ENCODE results near the gene NIPAL1. TPM values are rescaled to one million over a fixed set of nuclear protein-coding genes. Genes with fewer than 3 reads are reported as not detected.

Gene NIPAL1
- total and polyA plus RNA-seq, 4 donors, result 0.81 to 2.3 (median 1.1) TPM; not detected in 1

DNA sequence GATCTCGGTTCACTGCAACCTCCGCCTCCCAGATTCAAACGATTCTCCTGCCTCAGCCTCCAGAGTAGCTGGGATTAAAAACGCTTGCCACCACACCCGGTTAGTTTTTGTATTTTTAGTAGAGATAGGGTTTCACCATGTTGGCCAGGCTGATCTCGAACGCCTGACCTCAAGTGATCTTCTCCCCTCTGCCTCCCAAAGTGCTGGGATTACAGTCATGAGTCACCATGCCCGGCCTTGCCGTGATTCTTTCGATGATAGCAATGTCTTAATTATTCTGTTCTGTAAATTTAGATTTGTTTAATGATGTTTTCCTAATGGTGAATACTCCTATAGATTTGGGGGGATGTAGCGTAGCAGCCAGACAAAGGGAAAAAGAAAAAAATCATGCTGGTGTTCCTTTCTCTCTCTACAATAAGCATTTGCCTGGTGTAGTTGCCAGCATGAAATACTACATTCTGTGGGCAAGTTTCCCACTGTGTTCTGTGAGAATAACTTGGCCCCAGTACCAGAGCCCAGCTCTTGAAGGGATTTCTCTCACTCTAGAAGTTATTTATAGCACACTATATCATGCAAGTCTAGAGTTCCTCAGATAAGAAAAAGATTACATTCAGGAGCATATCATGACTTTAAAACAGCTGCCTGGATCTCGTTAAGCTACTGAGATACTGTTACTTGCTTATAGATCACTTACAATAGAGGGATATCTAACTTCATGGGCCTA lies 15.4 kb downstream of the NIPAL1 start:
- ATAC-seq (ENCODE audit: low FRiP score) (no peak), DNase-seq (no peak)
- Histone ChIP-seq H3K27me3 (ENCODE audit: control insufficient read depth in 1 of 2, insufficient read depth in 2 of 2, low read length in 1 of 2) (no peaks in the 10 kb centered on the region), H3K9me3 (ENCODE audit: control insufficient read depth, low read length) (no peaks in the 10 kb centered on the region), H3K4me3 (ENCODE audit: low read length in 2 of 2) (no peak overlapping the region), H3K4me1 (ENCODE audit: control insufficient read depth in 1 of 2, insufficient read depth in 2 of 2, low read length in 2 of 2) (no peaks in the 10 kb centered on the region), H3K36me3 (ENCODE audit: control insufficient read depth in 1 of 2, insufficient read depth in 2 of 2, low read length in 1 of 2) (no peaks in the 10 kb centered on the region), H3K27ac (ENCODE audit: low read depth in 1 of 2, low read length in 2 of 2) (no peak overlapping the region)
- intact Hi-C loops (cut with DNase I), result no loop called here
- WGBS, 2 donors, result 14% methylated on average over 12 of the region's 12 CpGs

DNA sequence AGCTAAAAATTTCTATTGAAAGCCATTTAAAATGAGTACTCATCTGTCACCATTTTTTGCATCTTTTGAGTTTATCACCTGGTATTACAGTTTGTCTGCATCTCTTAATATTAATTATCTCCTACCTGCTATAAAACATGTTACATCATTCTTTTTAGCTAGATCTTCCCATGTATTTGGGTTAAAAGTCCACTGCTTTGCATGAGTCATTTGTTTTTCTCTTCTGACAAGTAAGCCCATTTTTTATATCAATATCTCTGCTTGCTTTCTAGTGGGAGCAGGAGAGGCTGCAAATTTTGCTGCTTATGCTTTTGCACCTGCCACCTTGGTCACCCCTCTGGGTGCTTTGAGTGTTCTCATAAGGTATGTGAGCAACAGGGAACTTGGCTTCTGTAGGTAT lies 16.1 kb downstream of the NIPAL1 start:
- ATAC-seq (ENCODE audit: low FRiP score), result no peak
- no peaks in the 10 kb centered on the region for H3K36me3 ChIP-seq (ENCODE audit: control insufficient read depth in 1 of 2, insufficient read depth in 2 of 2, low read length in 1 of 2)

DNA sequence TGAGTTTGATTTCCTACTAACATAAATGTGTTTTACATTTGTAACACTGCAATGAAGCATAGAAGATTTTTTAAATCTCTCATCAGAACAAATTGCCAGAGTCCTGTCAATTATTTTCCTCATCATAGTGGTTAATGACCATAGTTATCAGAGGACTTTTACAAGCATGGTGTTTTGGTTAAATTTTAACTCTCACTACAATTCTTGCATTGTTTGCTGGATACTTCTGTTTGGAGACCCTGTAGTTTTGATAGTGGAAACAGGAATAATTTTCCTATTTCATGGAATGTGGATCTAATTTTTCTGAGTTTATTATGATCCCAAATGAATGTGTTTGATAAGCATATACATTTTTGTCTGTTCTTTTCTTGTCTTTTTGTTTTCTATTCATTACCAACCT lies 16.8 kb downstream of the NIPAL1 start:
- ATAC-seq (ENCODE audit: low FRiP score), result no peak
- Histone ChIP-seq H3K27ac (ENCODE audit: low read depth in 1 of 2, low read length in 2 of 2) (no peak overlapping the region), H3K4me3 (ENCODE audit: low read length in 2 of 2) (no peak overlapping the region), H3K9me3 (ENCODE audit: control insufficient read depth, low read length) (no peaks in the 10 kb centered on the region), H3K36me3 (ENCODE audit: control insufficient read depth in 1 of 2, insufficient read depth in 2 of 2, low read length in 1 of 2) (no peaks in the 10 kb centered on the region), H3K27me3 (ENCODE audit: control insufficient read depth in 1 of 2, insufficient read depth in 2 of 2, low read length in 1 of 2) (no peaks in the 10 kb centered on the region), H3K4me1 (ENCODE audit: control insufficient read depth in 1 of 2, insufficient read depth in 2 of 2, low read length in 2 of 2) (no peaks in the 10 kb centered on the region)
- DNase-seq, result no peak
- intact Hi-C loops (cut with DNase I), result no loop called here

More for the DNA sequence above, 16.1 kb downstream of the NIPAL1 start:
- Histone ChIP-seq H3K9me3 (ENCODE audit: control insufficient read depth, low read length) (no peaks in the 10 kb centered on the region), H3K4me3 (ENCODE audit: low read length in 2 of 2) (no peak overlapping the region), H3K27me3 (ENCODE audit: control insufficient read depth in 1 of 2, insufficient read depth in 2 of 2, low read length in 1 of 2) (no peaks in the 10 kb centered on the region), H3K4me1 (ENCODE audit: control insufficient read depth in 1 of 2, insufficient read depth in 2 of 2, low read length in 2 of 2) (no peaks in the 10 kb centered on the region), H3K27ac (ENCODE audit: low read depth in 1 of 2, low read length in 2 of 2) (no peak overlapping the region)
- no peak for DNase-seq
- intact Hi-C loops (cut with DNase I), result no loop called here

DNA sequence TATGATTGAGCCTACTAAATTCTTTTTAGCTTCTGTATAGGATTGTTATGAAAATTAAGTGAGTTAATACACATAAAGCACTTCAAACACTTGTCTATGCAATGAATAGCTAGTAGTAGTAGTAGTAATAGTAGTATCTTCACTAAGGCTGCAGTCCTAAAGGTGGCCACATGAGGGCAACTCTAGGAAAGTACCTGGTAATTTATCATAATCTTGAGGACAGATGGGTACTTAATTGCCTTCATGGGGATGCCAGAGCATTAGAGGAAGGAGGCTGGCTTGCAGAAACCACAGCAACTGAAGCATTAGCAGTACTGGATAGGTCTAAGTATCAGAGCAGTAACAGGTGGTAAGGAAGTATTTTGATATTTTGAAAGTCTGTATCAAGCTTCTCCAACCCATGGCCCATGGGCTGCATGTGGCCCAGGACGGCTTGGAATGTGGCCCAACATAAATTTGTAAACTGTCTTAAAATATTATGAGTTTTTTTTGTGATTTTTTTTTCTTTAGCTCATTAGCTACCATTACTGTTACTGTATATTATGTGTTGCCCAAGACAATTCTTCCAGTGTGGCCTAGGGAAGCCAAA lies 17.3 kb downstream of the NIPAL1 start:
- intact Hi-C loops (cut with DNase I), result no loop called here
- no peak for ATAC-seq (ENCODE audit: low FRiP score)
- Histone ChIP-seq H3K36me3 (ENCODE audit: control insufficient read depth in 1 of 2, insufficient read depth in 2 of 2, low read length in 1 of 2) (no peaks in the 10 kb centered on the region), H3K4me1 (ENCODE audit: control insufficient read depth in 1 of 2, insufficient read depth in 2 of 2, low read length in 2 of 2) (peaks cover 0 to 2% of the 10 kb centered on the region in 2 donors), H3K27me3 (ENCODE audit: control insufficient read depth in 1 of 2, insufficient read depth in 2 of 2, low read length in 1 of 2) (no peaks in the 10 kb centered on the region), H3K9me3 (ENCODE audit: control insufficient read depth, low read length) (no peaks in the 10 kb centered on the region), H3K4me3 (ENCODE audit: low read length in 2 of 2) (no peak overlapping the region), H3K27ac (ENCODE audit: low read depth in 1 of 2, low read length in 2 of 2) (no peak overlapping the region)
- WGBS, 2 donors, result 83 to 94% methylated on average over 1 of the region's 1 CpG
- DNase-seq, result no peak

DNA sequence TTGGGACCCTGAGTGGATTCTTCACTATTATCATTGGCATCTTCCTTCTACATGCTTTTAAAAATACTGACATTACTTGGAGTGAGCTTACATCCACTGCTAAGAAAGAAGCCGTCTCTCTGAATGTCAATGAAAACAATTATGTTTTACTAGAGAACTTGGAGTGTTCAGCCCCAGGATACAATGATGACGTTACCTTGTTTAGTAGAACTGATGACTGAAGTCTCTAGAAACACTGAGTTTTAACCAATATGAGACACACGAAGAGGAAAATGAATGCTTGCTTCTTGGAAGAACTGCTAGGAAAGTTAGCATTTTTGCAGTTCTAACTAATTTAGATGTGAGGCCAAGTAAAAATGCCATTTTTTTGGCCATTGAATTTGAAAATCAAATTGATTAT lies 19.4 kb downstream of the NIPAL1 start:
- Histone ChIP-seq H3K4me1 (ENCODE audit: control insufficient read depth in 1 of 2, insufficient read depth in 2 of 2, low read length in 2 of 2) (peaks cover 0 to 2% of the 10 kb centered on the region in 2 donors), H3K9me3 (ENCODE audit: control insufficient read depth, low read length) (no peaks in the 10 kb centered on the region), H3K4me3 (ENCODE audit: low read length in 2 of 2) (no peak overlapping the region), H3K27me3 (ENCODE audit: control insufficient read depth in 1 of 2, insufficient read depth in 2 of 2, low read length in 1 of 2) (no peaks in the 10 kb centered on the region), H3K36me3 (ENCODE audit: control insufficient read depth in 1 of 2, insufficient read depth in 2 of 2, low read length in 1 of 2) (no peaks in the 10 kb centered on the region), H3K27ac (ENCODE audit: low read depth in 1 of 2, low read length in 2 of 2) (no peak overlapping the region)
- DNase-seq (no peak), ATAC-seq (ENCODE audit: low FRiP score) (no peak)
- 91 to 96% methylated on average over 3 of the region's 3 CpGs for WGBS, 2 donors
- intact Hi-C loops (cut with DNase I), result no loop called here

DNA sequence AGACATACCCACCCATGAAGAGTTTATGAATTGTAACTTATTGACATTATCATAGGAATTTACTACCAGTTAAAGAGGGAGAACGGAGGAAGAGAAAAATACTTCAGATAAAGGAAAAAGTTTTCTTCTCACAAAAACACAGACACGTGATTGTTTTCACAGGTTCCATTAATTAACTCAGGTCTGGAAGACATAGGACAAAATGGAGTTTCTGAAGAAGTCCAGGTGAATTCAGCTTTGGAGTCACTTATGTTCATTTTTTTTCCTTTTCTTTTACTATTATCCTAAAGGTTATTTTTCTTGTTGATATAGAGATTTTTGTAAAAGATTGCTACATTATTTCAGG lies 20.5 kb downstream of the NIPAL1 start:
- no peak overlapping the region for H3K27ac ChIP-seq (ENCODE audit: low read depth in 1 of 2, low read length in 2 of 2)
- 75 to 88% methylated on average over 2 of the region's 2 CpGs for WGBS, 2 donors
- H3K36me3 ChIP-seq (ENCODE audit: control insufficient read depth in 1 of 2, insufficient read depth in 2 of 2, low read length in 1 of 2), result no peaks in the 10 kb centered on the region
- H3K27me3 ChIP-seq (ENCODE audit: control insufficient read depth in 1 of 2, insufficient read depth in 2 of 2, low read length in 1 of 2), result no peaks in the 10 kb centered on the region
- no peak overlapping the region for H3K4me3 ChIP-seq (ENCODE audit: low read length in 2 of 2)
- DNase-seq (no peak), ATAC-seq (ENCODE audit: low FRiP score) (no peak)
- no peaks in the 10 kb centered on the region for H3K9me3 ChIP-seq (ENCODE audit: control insufficient read depth, low read length)
- intact Hi-C loops (cut with DNase I), result no loop called here
- peaks cover 0 to 2% of the 10 kb centered on the region in 2 donors for H3K4me1 ChIP-seq (ENCODE audit: control insufficient read depth in 1 of 2, insufficient read depth in 2 of 2, low read length in 2 of 2)

DNA sequence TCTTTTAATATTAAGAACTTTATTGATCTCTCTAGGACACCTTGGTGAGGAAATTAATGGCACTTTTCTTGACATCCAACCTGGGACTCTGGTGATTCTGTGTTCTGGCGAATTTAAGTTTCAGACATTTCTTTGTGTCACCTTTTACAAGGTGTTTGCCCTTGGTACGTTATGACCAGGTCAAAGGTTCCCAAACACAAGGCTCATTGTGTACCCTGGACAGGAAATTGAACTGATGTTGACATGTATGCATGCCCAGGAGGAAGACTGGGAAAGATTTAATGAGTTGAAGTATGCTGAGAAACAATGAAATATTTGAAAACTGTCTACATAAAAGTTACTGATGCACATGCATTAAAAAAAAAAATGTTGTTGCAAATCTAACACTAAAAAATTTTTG lies 22.1 kb downstream of the NIPAL1 start:
- no peaks in the 10 kb centered on the region for H3K9me3 ChIP-seq (ENCODE audit: control insufficient read depth, low read length)
- intact Hi-C loops (cut with DNase I), result no loop called here
- WGBS, 2 donors, result 25 to 32% methylated on average over 2 of the region's 2 CpGs
- no peaks in the 10 kb centered on the region for H3K27me3 ChIP-seq (ENCODE audit: control insufficient read depth in 1 of 2, insufficient read depth in 2 of 2, low read length in 1 of 2)
- H3K4me3 ChIP-seq (ENCODE audit: low read length in 2 of 2), result no peak overlapping the region
- ATAC-seq (ENCODE audit: low FRiP score) (no peak), DNase-seq (no peak)
- H3K27ac ChIP-seq (ENCODE audit: low read depth in 1 of 2, low read length in 2 of 2), result no peak overlapping the region
- peaks cover 0 to 2% of the 10 kb centered on the region in 2 donors for H3K4me1 ChIP-seq (ENCODE audit: control insufficient read depth in 1 of 2, insufficient read depth in 2 of 2, low read length in 2 of 2)
- H3K36me3 ChIP-seq (ENCODE audit: control insufficient read depth in 1 of 2, insufficient read depth in 2 of 2, low read length in 1 of 2), result no peaks in the 10 kb centered on the region

DNA sequence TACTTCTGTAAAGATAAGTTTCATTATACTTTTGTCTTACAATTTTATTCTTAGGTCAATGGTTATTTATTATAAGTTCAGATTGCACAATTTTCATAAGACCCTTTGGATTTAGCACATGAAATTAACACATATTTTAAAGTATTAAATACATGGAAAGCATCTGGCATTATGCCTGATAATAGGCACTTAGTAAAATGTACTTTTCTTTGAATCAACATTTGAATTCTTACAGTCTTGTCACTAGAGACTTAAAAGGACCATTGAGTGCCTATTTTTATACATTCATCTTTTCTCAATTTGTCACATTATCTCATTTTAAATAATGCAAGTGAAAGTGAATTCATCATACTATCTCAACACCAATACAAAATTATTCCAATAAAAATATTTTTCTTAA lies 23.0 kb downstream of the NIPAL1 start:
- ATAC-seq (ENCODE audit: low FRiP score) (no peak), DNase-seq (no peak)
- intact Hi-C loops (cut with DNase I), result no loop called here
- no peak overlapping the region for H3K4me3 ChIP-seq (ENCODE audit: low read length in 2 of 2)
- no peaks in the 10 kb centered on the region for H3K9me3 ChIP-seq (ENCODE audit: control insufficient read depth, low read length)
- H3K27ac ChIP-seq (ENCODE audit: low read depth in 1 of 2, low read length in 2 of 2), result no peak overlapping the region
- no peaks in the 10 kb centered on the region for H3K27me3 ChIP-seq (ENCODE audit: control insufficient read depth in 1 of 2, insufficient read depth in 2 of 2, low read length in 1 of 2)
- H3K36me3 ChIP-seq (ENCODE audit: control insufficient read depth in 1 of 2, insufficient read depth in 2 of 2, low read length in 1 of 2), result no peaks in the 10 kb centered on the region
- H3K4me1 ChIP-seq (ENCODE audit: control insufficient read depth in 1 of 2, insufficient read depth in 2 of 2, low read length in 2 of 2), result peaks cover 0 to 2% of the 10 kb centered on the region in 2 donors

DNA sequence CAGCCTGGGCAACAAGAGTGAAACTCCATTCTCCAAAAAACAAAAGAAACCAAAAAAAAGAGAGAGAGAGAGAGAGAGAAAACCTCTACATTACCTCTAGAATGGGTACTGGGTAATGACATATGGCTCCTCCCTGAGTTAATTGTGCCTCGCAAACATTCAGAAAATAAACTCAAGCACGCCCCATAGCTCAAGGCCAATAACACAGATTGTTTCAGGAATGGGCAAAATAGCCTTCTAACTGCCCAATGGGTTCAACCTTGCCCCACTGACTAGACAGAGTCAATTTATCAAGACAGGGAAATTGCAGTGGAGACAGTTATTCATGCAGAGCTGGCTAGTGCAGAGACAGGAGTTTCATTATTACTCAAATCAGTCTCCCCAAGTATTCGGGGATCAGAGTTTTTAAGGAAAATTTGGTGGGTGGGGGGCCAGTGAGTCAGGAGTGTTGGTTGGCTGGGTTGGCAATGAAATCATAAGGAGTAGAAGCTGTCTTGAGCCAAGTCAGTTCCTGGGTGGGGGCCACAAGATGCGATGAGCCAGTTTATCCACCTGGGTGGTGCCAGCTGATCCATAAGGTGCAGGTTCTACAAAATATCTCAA lies 25.1 kb downstream of the NIPAL1 start:
- no peak overlapping the region for H3K4me3 ChIP-seq (ENCODE audit: low read length in 2 of 2)
- no peaks in the 10 kb centered on the region for H3K9me3 ChIP-seq (ENCODE audit: control insufficient read depth, low read length)
- peaks cover 0 to 2% of the 10 kb centered on the region in 2 donors for H3K4me1 ChIP-seq (ENCODE audit: control insufficient read depth in 1 of 2, insufficient read depth in 2 of 2, low read length in 2 of 2)
- 78 to 92% methylated on average over 4 of the region's 4 CpGs for WGBS, 2 donors
- no peak overlapping the region for H3K27ac ChIP-seq (ENCODE audit: low read depth in 1 of 2, low read length in 2 of 2)
- no peaks in the 10 kb centered on the region for H3K36me3 ChIP-seq (ENCODE audit: control insufficient read depth in 1 of 2, insufficient read depth in 2 of 2, low read length in 1 of 2)
- no peaks in the 10 kb centered on the region for H3K27me3 ChIP-seq (ENCODE audit: control insufficient read depth in 1 of 2, insufficient read depth in 2 of 2, low read length in 1 of 2)
- no peak for ATAC-seq (ENCODE audit: low FRiP score)
- no peak for DNase-seq
- intact Hi-C loops (cut with DNase I), result no loop called here

All from aorta (tissue), 5 donors.